Testis (tissue), 3 donors: ENCODE results near the gene PLB1. TPM values are rescaled to one million over a fixed set of nuclear protein-coding genes. Genes with fewer than 3 reads are reported as not detected.

ENCODE experiments used
- DNase-seq: peaks from one replicate; pipeline ENCODE4 v3.0.0-alpha.2; 2019
- H3K27ac ChIP-seq, 2 donors: fragments of 200-600 bp; sonication (generic); one replicate each; pipeline ENCODE4 v1.5.1; 2019
- H3K27me3 ChIP-seq: fragments of 200-600 bp; sonication (generic); one replicate; pipeline ENCODE4 v1.5.1; 2019
- H3K36me3 ChIP-seq: fragments of 200-600 bp; sonication (generic); one replicate; pipeline ENCODE4 v1.5.1; 2017; ENCODE audit warnings: low read depth; ENCODE audit errors: missing control alignments
- H3K4me1 ChIP-seq: fragments of 200-600 bp; sonication (generic); one replicate; pipeline ENCODE4 v1.5.1; 2019
- H3K4me3 ChIP-seq, 2 donors: fragments of 200-600 bp; sonication (generic); one replicate each; pipeline ENCODE4 v1.5.1; 2017 to 2019
- H3K9me3 ChIP-seq: fragments of 200-600 bp; sonication (generic); one replicate; pipeline ENCODE4 v1.5.1; 2017
- POLR2A ChIP-seq: fragments of 450-650 bp; IDR thresholded peaks from one replicate; pipeline ENCODE4 v1.6.1; 2017; ENCODE audit warnings: antibody characterized with exemption, mild to moderate bottlenecking, moderate library complexity
- WGBS, 2 donors: methylation state at CpG; one replicate each; pipeline ENCODE4 v1.1.5; 2018; 5-methylcytosine and 5-hydroxymethylcytosine counted together
- intact Hi-C: fragments of 100-400 bp; cut with DNase I; formaldehyde crosslinking; loops from one replicate; pipeline ENCODE4 v1.15.1; 2023; ENCODE audit warnings: low total_unique reads
- polyA plus RNA-seq: library from polyadenylated mRNA; stranded (reverse); fragments of 350-450 nt; fragmentation: Illumina TruSeq; extraction: RNeasy Lipid Tissue Mini Kit (QIAGEN cat#74804); gene quantifications from one replicate; pipeline ENCODE4 v1.2.3, GENCODE V29; 2014; ENCODE audit warnings: low read depth, low replicate concordance; ENCODE audit not compliant: insufficient read depth
- total RNA-seq, 2 donors: library from RNA; depleted of rRNA; stranded (reverse); fragments of >200 nt; gene quantifications; one replicate each; pipeline ENCODE4 v1.2.3, GENCODE V29; 2016
- TF ChIP-seq, protein P1 (sequence below), 3 experiments: fragments of 450-650 bp in 2 of 3; fragments of 200-600 bp in 1 of 3; sonication (generic) in 1 of 3; IDR thresholded peaks; one replicate each; pipeline ENCODE4 v1.5.1; 2016 to 2019; ENCODE audit warnings: antibody characterized with exemption in 3 of 3, mild to moderate bottlenecking in 2 of 3, moderate library complexity in 1 of 3

The PLB1 gene
- total and polyA plus RNA-seq, 3 donors from 2014 or later, result 7.6 to 10.9 (median 10.4) TPM

DNA sequence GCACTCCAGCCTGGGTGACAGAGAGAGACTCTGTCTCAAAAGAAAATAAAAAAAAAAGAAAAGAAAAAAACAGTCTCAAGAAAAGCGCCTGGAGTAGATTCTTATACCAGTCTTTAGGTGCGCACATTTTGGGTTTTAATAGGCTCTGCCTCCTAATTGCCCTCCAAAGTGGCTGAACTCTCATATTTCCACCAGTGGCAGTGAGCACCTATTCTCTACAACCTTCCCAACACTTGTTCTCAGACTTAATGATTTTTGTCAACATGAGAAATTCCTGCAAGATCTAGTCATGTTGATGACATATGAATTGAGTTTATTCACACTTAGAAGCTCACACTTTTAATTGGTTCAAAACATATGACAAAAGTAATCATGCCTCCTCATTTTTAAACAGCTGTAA, 39.0 kb downstream of the PLB1 start:
- H3K4me1 ChIP-seq, result no peaks in the 10 kb centered on the region
- intact Hi-C loops, result no loop called here

DNA sequence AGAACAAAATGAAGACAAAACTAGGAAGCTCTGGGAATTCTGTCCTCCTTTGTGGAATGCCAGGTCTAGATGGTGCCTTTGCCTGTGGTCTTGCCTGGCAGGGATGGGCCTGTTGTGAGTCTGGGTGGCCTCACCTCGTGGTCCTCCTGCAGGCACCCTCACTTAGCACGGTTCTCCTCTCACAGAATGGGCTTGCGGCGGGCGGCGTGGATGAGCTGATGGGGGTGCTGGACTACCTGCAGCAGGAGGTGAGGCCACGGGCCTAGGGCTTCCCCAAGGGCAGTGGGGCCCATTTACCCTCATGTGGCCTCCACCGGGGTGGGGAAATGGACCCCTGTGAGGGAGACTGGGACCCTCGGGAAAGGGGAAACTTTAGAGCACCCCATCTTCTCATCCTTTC, 42.3 kb downstream of the PLB1 start:
- no peaks in the 10 kb centered on the region for H3K36me3 ChIP-seq
- intact Hi-C loops, result no loop called here
- DNase-seq, result no peak
- H3K4me3 ChIP-seq, result no peak overlapping the region
- TF ChIP-seq, protein P1, sequence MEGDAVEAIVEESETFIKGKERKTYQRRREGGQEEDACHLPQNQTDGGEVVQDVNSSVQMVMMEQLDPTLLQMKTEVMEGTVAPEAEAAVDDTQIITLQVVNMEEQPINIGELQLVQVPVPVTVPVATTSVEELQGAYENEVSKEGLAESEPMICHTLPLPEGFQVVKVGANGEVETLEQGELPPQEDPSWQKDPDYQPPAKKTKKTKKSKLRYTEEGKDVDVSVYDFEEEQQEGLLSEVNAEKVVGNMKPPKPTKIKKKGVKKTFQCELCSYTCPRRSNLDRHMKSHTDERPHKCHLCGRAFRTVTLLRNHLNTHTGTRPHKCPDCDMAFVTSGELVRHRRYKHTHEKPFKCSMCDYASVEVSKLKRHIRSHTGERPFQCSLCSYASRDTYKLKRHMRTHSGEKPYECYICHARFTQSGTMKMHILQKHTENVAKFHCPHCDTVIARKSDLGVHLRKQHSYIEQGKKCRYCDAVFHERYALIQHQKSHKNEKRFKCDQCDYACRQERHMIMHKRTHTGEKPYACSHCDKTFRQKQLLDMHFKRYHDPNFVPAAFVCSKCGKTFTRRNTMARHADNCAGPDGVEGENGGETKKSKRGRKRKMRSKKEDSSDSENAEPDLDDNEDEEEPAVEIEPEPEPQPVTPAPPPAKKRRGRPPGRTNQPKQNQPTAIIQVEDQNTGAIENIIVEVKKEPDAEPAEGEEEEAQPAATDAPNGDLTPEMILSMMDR (IDR thresholded peaks at IDR 0.05), result no peak
- TF ChIP-seq POLR2A, result no peak
- H3K9me3 ChIP-seq, result no peaks in the 10 kb centered on the region
- H3K27ac ChIP-seq, result no peak overlapping the region
- H3K27me3 ChIP-seq, result no peaks in the 10 kb centered on the region
- H3K4me1 ChIP-seq, result no peaks in the 10 kb centered on the region
- 94 to 96% methylated on average over 9 of the region's 9 CpGs for whole genome bisulfite sequencing, 2 donors

More for the DNA sequence above, 39.0 kb downstream of the PLB1 start:
- H3K36me3 ChIP-seq, result no peaks in the 10 kb centered on the region
- H3K27me3 ChIP-seq, result no peaks in the 10 kb centered on the region
- no peak overlapping the region for H3K4me3 ChIP-seq
- no peak overlapping the region for H3K27ac ChIP-seq
- H3K9me3 ChIP-seq, result no peaks in the 10 kb centered on the region
- no peak for DNase-seq
- TF ChIP-seq POLR2A, result no peak
- TF ChIP-seq, protein P1 (IDR thresholded peaks at IDR 0.05), result no peak
- 89 to 95% methylated on average over 2 of the region's 2 CpGs for WGBS, 2 donors

DNA sequence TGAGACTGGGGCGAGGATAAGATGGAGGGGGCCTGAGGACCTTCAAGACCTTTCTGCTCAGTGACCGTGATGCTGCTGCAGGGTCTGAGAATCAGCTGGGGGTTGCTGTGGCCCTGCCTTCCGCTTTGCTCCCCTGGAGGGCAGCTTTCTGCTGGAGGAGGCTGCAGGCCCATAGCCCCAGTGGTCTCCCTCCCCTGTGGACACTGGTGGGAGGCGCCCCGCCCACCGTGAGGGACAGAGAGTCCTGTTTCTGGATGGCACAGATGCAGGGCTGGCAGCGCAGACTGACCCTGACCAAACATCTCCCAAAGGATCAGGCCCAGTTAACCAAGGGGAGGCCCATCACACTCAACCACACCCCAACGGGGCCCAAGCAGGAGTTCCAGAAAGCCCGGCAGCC, 42.8 kb downstream of the PLB1 start:
- TF ChIP-seq POLR2A, result no peak
- TF ChIP-seq, protein P1 (IDR thresholded peaks at IDR 0.05), result no peak
- Histone ChIP-seq H3K36me3 (no peaks in the 10 kb centered on the region), H3K9me3 (no peaks in the 10 kb centered on the region), H3K4me3 (no peak overlapping the region), H3K27ac (no peak overlapping the region), H3K27me3 (no peaks in the 10 kb centered on the region), H3K4me1 (no peaks in the 10 kb centered on the region)
- no peak for DNase-seq
- intact Hi-C loops, result no loop called here
- WGBS, 2 donors, result 90 to 95% methylated on average over 3 to 9 of the region's 9 CpGs

DNA sequence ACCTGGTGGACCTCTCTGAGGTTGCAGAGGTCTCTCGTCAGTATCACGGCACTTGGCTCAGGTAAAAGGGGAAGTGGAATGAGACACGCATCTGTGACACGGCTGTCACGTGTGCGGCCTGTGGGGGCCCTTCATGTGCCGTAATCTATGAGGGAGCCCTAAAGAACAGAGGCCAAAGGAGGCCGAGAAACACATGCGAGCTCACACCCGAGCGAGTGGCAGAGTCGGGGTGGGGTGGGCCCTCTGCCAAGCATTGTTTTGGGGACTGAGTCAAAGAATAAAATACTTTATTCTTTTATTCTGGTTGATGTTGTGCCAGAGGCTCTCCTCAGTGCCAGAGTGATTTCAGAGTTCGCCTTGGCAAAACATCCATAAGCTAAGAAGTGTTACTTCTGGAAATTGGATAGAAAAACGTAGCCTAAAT, 43.3 kb downstream of the PLB1 start:
- Histone ChIP-seq H3K27me3 (no peaks in the 10 kb centered on the region), H3K4me1 (no peaks in the 10 kb centered on the region), H3K36me3 (no peaks in the 10 kb centered on the region), H3K9me3 (no peaks in the 10 kb centered on the region), H3K4me3 (no peak overlapping the region), H3K27ac (no peak overlapping the region)
- 60 to 69% methylated on average over 7 to 14 of the region's 14 CpGs for WGBS, 2 donors
- intact Hi-C loops, result no loop called here
- no peak for TF ChIP-seq POLR2A
- TF ChIP-seq, protein P1 (IDR thresholded peaks at IDR 0.05), result no peak
- DNase-seq, result peak; percentile 29

DNA sequence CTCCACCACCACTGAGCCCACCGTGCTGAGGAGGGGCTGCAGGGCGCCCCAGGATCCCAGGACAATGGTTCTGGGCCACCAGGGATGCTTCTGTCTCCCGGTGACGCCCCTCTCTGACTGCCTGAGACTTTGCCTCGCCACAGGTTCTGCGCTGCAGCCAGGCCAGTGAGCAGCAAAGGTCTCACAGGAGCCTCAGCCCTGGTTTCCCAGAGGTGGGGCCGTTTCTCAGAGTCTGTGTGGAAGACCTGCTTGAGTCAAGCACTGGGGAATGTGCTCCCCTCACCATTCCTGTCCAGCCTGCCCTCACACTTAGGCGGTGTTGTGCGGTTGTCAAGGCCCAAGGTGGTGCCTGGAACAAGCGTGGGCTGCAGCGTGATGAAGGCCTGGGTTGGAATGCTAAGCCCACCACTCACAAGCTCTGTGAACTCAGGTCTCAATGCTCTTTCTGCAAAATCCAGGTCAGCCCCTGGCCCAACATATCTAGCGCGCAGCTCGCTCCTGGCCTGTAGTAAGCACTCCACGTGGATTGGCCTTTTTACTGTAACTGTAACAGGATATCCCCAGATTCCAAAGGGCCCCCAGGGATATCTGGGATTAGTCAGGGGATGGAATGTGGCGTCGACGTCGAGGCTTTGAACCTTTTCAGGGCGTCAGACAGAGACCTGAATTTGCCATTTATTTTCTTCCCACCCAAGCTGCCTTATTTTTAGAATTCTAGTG, 47.6 kb downstream of the PLB1 start:
- H3K27ac ChIP-seq, result no peak overlapping the region
- H3K27me3 ChIP-seq, result no peaks in the 10 kb centered on the region
- no peaks in the 10 kb centered on the region for H3K36me3 ChIP-seq
- TF ChIP-seq, protein P1 (IDR thresholded peaks at IDR 0.05), result no peak
- no peak for TF ChIP-seq POLR2A
- WGBS, 2 donors, result 78 to 88% methylated on average over 19 to 20 of the region's 20 CpGs
- H3K4me1 ChIP-seq, result no peaks in the 10 kb centered on the region
- no peak for DNase-seq
- intact Hi-C loops, result no loop called here
- H3K4me3 ChIP-seq, result no peak overlapping the region
- no peaks in the 10 kb centered on the region for H3K9me3 ChIP-seq
